ENCODE results near the gene ANKRD60. TPM values are rescaled to one million over a fixed set of nuclear protein-coding genes. Genes with fewer than 3 reads are reported as not detected.
A peak's percentile ranks its signal among the peaks of the same experiment; 100 is the strongest.

Gene ANKRD60
- polyA plus RNA-seq, 4 donors, result not detected

DNA sequence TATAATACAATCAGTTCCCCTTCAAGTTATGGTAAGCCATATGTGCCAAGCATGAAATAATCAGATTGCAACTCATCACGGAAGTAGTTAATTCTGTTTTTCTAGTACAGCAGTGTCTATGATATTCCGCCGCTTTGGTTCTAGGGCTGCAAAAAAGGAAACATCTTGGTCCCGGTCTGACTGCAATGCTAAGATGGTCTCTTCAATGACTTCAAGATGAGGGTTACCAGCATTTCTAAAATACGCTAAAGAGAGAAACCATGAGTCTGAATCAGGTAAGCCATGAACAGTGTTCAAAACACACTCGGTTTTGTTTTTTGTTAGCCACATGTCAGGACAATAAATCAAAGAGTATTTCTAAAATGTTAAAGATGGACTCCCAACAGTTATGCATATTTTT lies 3.2 kb upstream of the ANKRD60 start:
- no peak for FAIRE-seq
- DNase-seq, result peak in 1 of 2 donors; percentile 23
- Histone ChIP-seq H3K4me3 (ENCODE audit: low read depth in 1 of 3, low read length in 3 of 3) (no peak overlapping the region), H3K9me3 (ENCODE audit: control insufficient read depth in 2 of 2, insufficient read depth in 1 of 2, low read depth in 1 of 2, low read length in 1 of 2) (peaks cover 0 to 7% of the 10 kb centered on the region in 2 donors), H3K27ac (ENCODE audit: low read depth in 1 of 3, low read length in 2 of 3) (no peak overlapping the region), H3K27me3 (ENCODE audit: control insufficient read depth in 3 of 3, insufficient read depth in 3 of 3, low read length in 3 of 3) (peaks cover 0 to 33% (median 23%) of the 10 kb centered on the region in 3 donors), H3K36me3 (ENCODE audit: control insufficient read depth in 3 of 3, insufficient read depth in 2 of 3, low read depth in 1 of 3, low read length in 3 of 3) (peaks cover 0 to 11% (median 0%) of the 10 kb centered on the region in 3 donors), H3K4me1 (ENCODE audit: control insufficient read depth in 3 of 3, insufficient read depth in 2 of 3, low read depth in 1 of 3, low read length in 2 of 3) (no peaks in the 10 kb centered on the region)
- WGBS, 3 donors, result 75 to 88% (median 81%) methylated on average over 6 of the region's 6 CpGs

DNA sequence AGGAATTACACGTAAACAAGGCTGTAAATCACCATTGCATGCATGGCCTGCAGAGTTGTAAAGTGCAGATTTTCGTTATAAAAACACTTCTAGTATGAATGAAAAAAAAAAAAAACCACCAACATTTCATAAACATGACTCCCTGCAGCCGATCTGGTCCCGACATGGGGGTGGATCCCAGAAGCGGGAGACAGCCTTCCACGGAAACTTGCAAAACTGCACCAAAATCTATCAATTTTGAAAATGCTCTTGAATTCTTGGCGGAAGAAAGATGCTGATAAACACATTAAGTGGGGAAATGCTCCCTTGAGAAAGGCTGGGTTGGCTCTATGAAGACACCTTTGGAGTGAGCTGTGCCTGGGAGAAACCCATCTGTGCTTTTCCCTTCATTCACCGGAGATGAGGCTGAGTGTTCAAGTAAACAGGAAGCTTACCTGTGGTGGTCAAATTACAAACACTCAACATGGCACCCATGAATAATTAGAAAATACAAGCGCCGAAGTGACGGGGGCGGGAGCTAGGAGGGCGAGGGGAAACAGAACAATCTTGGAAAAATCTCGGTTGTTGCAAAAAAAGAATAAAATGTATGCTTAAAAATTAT lies 845 bp upstream of the ANKRD60 start:
- Histone ChIP-seq H3K9me3 (ENCODE audit: control insufficient read depth in 2 of 2, insufficient read depth in 1 of 2, low read depth in 1 of 2, low read length in 1 of 2) (peaks cover 0 to 7% of the 10 kb centered on the region in 2 donors), H3K27me3 (ENCODE audit: control insufficient read depth in 3 of 3, insufficient read depth in 3 of 3, low read length in 3 of 3) (peaks cover 3 to 48% (median 27%) of the 10 kb centered on the region in 3 donors), H3K4me1 (ENCODE audit: control insufficient read depth in 3 of 3, insufficient read depth in 2 of 3, low read depth in 1 of 3, low read length in 2 of 3) (no peaks in the 10 kb centered on the region), H3K4me3 (ENCODE audit: low read depth in 1 of 3, low read length in 3 of 3) (no peak overlapping the region), H3K27ac (ENCODE audit: low read depth in 1 of 3, low read length in 2 of 3) (no peak overlapping the region), H3K36me3 (ENCODE audit: control insufficient read depth in 3 of 3, insufficient read depth in 2 of 3, low read depth in 1 of 3, low read length in 3 of 3) (peaks cover 0 to 6% (median 0%) of the 10 kb centered on the region in 3 donors)
- DNase-seq, result no peak
- 59 to 66% (median 63%) methylated on average over 14 of the region's 14 CpGs for WGBS, 3 donors
- FAIRE-seq, result no peak

DNA sequence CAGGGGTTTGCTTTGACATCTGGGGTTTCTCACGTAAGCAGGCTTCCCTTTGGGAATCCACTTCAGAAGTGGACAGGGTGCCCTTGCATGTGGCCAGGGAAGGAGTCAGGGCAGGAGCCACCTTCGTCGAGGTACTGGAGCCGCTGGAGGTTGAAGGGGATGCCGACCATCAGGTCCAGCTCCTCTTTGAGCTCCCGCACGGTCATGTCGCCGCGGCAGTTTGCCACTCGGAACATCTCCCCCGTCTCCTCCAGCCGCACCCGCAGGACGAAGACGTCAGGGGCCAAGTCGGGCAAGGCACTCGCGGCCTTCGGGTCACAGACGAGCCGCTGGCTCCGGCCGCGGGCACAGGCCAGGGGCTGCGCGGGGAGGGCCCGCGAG lies 360 bp downstream of the ANKRD60 start:
- peak in 1 of 2 donors; percentile 33 for DNase-seq
- no peak for FAIRE-seq
- 9 to 13% (median 12%) methylated on average over 19 to 29 of the region's 29 CpGs for WGBS, 3 donors
- Histone ChIP-seq H3K27me3 (ENCODE audit: control insufficient read depth in 3 of 3, insufficient read depth in 3 of 3, low read length in 3 of 3) (peaks cover 3 to 50% (median 30%) of the 10 kb centered on the region in 3 donors), H3K4me3 (ENCODE audit: low read depth in 1 of 3, low read length in 3 of 3) (no peak overlapping the region), H3K36me3 (ENCODE audit: control insufficient read depth in 3 of 3, insufficient read depth in 2 of 3, low read depth in 1 of 3, low read length in 3 of 3) (peaks cover 0 to 4% (median 0%) of the 10 kb centered on the region in 3 donors), H3K4me1 (ENCODE audit: control insufficient read depth in 3 of 3, insufficient read depth in 2 of 3, low read depth in 1 of 3, low read length in 2 of 3) (no peaks in the 10 kb centered on the region), H3K27ac (ENCODE audit: low read depth in 1 of 3, low read length in 2 of 3) (no peak overlapping the region), H3K9me3 (ENCODE audit: control insufficient read depth in 2 of 2, insufficient read depth in 1 of 2, low read depth in 1 of 2, low read length in 1 of 2) (peaks cover 0 to 7% of the 10 kb centered on the region in 2 donors)

DNA sequence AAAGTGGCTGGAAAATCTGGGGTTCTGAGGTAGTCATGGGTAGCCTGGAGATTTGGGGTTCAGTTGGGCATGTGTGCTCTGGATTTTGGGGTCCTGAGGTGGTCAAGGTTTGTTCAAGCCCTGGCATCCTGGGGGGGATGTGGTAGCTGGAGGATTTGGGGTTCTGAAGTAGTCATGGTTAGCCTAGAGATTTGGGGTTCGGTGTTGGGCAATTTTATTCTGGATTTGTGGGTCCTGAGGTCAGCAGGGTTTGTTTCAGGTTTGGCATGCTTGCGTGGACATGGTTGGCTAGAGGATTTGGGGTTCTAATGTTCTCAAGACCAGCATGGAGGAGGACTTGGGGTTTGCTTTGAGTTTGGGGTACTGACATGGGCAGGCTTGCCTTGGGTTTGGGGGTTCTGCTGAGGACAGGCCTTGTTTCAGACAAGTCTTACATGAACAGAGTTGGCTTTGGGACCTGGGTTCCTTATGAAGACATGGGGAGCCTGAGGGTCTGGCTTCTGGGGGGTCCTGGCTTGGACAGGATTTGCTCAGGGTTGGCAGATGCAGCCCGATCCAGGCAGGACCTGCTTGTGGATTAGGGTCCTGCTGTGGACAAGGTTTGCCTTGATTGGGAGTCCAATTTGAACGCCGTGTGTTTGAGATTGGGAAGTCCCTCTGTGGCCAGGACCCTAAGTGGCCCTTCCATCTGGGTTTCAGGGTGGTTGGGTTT lies 906 bp downstream of the ANKRD60 start:
- peaks cover 0 to 7% of the 10 kb centered on the region in 2 donors for H3K9me3 ChIP-seq (ENCODE audit: control insufficient read depth in 2 of 2, insufficient read depth in 1 of 2, low read depth in 1 of 2, low read length in 1 of 2)
- H3K4me3 ChIP-seq (ENCODE audit: low read depth in 1 of 3, low read length in 3 of 3), result no peak overlapping the region
- no peaks in the 10 kb centered on the region for H3K4me1 ChIP-seq (ENCODE audit: control insufficient read depth in 3 of 3, insufficient read depth in 2 of 3, low read depth in 1 of 3, low read length in 2 of 3)
- 90 to 99% (median 90%) methylated on average over 5 of the region's 5 CpGs for whole genome bisulfite sequencing, 3 donors
- H3K27ac ChIP-seq (ENCODE audit: low read depth in 1 of 3, low read length in 2 of 3), result no peak overlapping the region
- H3K36me3 ChIP-seq (ENCODE audit: control insufficient read depth in 3 of 3, insufficient read depth in 2 of 3, low read depth in 1 of 3, low read length in 3 of 3), result peaks cover 0 to 3% (median 0%) of the 10 kb centered on the region in 3 donors
- peaks cover 3 to 50% (median 30%) of the 10 kb centered on the region in 3 donors for H3K27me3 ChIP-seq (ENCODE audit: control insufficient read depth in 3 of 3, insufficient read depth in 3 of 3, low read length in 3 of 3)
- FAIRE-seq (no peak), DNase-seq (no peak)

DNA sequence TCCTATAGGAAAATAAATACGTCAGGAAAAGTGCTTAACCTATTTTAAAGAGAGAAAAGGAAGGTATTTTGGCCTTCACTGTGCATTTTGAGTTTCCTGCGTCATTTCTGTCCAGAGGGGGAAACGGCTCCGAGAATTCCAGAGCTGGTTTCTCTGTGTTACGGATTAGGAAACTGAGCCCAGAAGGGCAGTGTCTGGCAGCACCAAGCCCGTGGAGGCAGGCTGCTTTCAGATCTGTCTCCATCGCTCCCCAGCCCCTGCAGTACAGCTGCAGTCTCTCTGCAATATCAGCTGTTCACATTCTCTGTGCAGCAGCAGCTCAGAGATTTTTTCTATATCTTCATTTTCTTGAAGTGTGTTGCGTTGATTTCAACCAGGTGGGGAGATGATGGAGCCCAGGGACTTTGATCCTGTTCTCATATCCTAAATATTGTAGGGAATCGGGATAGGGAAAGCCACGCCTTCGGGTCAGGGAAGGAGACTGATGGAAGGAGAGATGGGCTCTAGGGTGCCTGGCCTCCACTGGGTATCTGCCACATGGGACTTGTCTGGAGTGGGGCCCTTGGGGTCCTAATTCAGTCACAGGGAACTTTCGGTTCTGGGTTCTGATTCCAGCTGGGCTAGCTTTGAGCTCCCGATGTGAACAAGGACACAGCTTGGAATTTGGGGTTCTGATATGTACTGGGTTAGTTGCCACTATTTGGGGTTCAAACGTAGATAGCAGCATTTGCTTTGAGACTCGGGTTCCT lies 2.8 kb downstream of the ANKRD60 start:
- Histone ChIP-seq H3K4me1 (ENCODE audit: control insufficient read depth in 3 of 3, insufficient read depth in 2 of 3, low read depth in 1 of 3, low read length in 2 of 3) (no peaks in the 10 kb centered on the region), H3K36me3 (ENCODE audit: control insufficient read depth in 3 of 3, insufficient read depth in 2 of 3, low read depth in 1 of 3, low read length in 3 of 3) (no peaks in the 10 kb centered on the region), H3K4me3 (ENCODE audit: low read depth in 1 of 3, low read length in 3 of 3) (no peak overlapping the region), H3K27me3 (ENCODE audit: control insufficient read depth in 3 of 3, insufficient read depth in 3 of 3, low read length in 3 of 3) (peaks cover 3 to 50% (median 36%) of the 10 kb centered on the region in 3 donors), H3K27ac (ENCODE audit: low read depth in 1 of 3, low read length in 2 of 3) (no peak overlapping the region), H3K9me3 (ENCODE audit: control insufficient read depth in 2 of 2, insufficient read depth in 1 of 2, low read depth in 1 of 2, low read length in 1 of 2) (peaks cover 0 to 7% of the 10 kb centered on the region in 2 donors)
- 65 to 67% (median 66%) methylated on average over 15 of the region's 15 CpGs for WGBS, 3 donors
- no peak for DNase-seq
- no peak for FAIRE-seq

DNA sequence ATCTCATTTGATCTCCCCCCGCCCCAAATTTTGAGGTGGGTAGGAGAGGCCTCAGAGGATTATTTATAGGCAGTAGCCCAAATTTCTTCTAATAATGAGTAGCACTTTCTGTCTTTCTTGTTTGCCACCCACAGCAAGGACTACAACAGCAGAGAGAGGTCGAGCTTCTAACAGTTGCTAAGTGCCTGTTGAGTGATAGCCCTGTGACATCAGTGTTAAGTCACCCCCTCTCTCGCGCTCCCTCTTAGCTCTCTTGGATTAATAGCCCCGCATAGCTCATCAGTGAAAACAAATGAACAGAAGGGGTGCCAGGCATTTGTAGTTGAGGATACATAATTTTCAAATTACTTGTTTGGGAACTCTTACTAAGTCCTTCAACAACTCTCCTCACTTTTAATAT lies 3.5 kb downstream of the ANKRD60 start:
- Histone ChIP-seq H3K36me3 (ENCODE audit: control insufficient read depth in 3 of 3, insufficient read depth in 2 of 3, low read depth in 1 of 3, low read length in 3 of 3) (no peaks in the 10 kb centered on the region), H3K4me3 (ENCODE audit: low read depth in 1 of 3, low read length in 3 of 3) (no peak overlapping the region), H3K27me3 (ENCODE audit: control insufficient read depth in 3 of 3, insufficient read depth in 3 of 3, low read length in 3 of 3) (peaks cover 3 to 47% (median 36%) of the 10 kb centered on the region in 3 donors), H3K9me3 (ENCODE audit: control insufficient read depth in 2 of 2, insufficient read depth in 1 of 2, low read depth in 1 of 2, low read length in 1 of 2) (peaks cover 0 to 7% of the 10 kb centered on the region in 2 donors), H3K4me1 (ENCODE audit: control insufficient read depth in 3 of 3, insufficient read depth in 2 of 3, low read depth in 1 of 3, low read length in 2 of 3) (no peaks in the 10 kb centered on the region), H3K27ac (ENCODE audit: low read depth in 1 of 3, low read length in 2 of 3) (no peak overlapping the region)
- FAIRE-seq, result no peak
- WGBS, 3 donors, result 56 to 58% (median 57%) methylated on average over 5 of the region's 5 CpGs
- no peak for DNase-seq

DNA sequence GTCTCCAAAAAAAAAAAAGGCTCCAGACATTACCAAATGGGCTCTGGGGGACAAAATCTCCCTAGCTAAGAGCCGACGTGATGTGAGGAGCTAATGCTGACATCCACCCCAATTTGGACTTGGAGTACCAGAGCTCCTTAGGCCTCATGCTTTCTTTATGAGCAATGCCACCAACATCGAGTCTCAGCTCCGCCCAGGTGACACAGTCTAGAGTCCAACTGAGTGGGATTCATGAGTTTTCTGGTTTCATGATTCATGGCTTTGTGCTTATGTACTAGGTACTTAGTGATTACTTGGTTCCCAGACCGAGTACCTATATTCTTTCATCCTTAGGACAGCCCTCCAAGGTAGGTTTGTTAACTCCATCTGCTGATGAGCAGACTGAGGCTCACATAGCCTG lies 4.4 kb downstream of the ANKRD60 start:
- H3K4me3 ChIP-seq (ENCODE audit: low read depth in 1 of 3, low read length in 3 of 3), result no peak overlapping the region
- no peaks in the 10 kb centered on the region for H3K4me1 ChIP-seq (ENCODE audit: control insufficient read depth in 3 of 3, insufficient read depth in 2 of 3, low read depth in 1 of 3, low read length in 2 of 3)
- 50 to 71% (median 58%) methylated on average over 5 of the region's 5 CpGs for WGBS, 3 donors
- H3K9me3 ChIP-seq (ENCODE audit: control insufficient read depth in 2 of 2, insufficient read depth in 1 of 2, low read depth in 1 of 2, low read length in 1 of 2), result peaks cover 0 to 8% of the 10 kb centered on the region in 2 donors
- no peaks in the 10 kb centered on the region for H3K36me3 ChIP-seq (ENCODE audit: control insufficient read depth in 3 of 3, insufficient read depth in 2 of 3, low read depth in 1 of 3, low read length in 3 of 3)
- FAIRE-seq (no peak), DNase-seq (peak; percentile 18 to 41)
- H3K27me3 ChIP-seq (ENCODE audit: control insufficient read depth in 3 of 3, insufficient read depth in 3 of 3, low read length in 3 of 3), result peaks cover 3 to 41% (median 32%) of the 10 kb centered on the region in 3 donors
- H3K27ac ChIP-seq (ENCODE audit: low read depth in 1 of 3, low read length in 2 of 3), result no peak overlapping the region

DNA sequence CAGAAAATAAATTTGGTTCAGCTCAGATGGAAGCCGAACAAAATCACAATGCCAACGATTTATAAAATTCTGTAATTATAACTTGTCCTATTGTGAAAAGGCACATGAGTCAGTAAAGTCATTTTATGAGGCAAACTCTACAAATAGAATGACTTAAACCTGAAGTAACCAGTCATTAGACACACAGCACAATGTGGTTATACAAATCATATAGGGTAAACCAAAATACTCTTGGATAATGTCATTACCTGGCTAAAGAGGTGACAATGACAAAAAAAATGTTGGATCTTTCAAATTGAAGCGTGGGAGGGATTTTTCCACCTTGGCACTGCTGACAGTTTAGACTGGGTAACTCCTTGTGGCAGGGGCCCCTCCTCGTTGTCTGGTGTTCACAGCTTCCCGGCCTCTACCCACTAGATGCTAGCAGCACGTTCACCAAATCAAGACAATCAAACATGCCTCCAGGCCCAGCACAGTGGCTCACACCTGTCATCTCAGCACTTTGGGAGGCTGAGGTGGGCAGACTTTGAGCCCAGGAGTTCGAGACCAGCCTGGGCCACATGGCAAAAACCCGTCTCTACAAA lies 5.0 kb downstream of the ANKRD60 start:
- H3K36me3 ChIP-seq (ENCODE audit: control insufficient read depth in 3 of 3, insufficient read depth in 2 of 3, low read depth in 1 of 3, low read length in 3 of 3), result no peaks in the 10 kb centered on the region
- WGBS, 3 donors, result 73 to 82% (median 78%) methylated on average over 8 of the region's 8 CpGs
- FAIRE-seq (no peak), DNase-seq (no peak)
- H3K4me1 ChIP-seq (ENCODE audit: control insufficient read depth in 3 of 3, insufficient read depth in 2 of 3, low read depth in 1 of 3, low read length in 2 of 3), result no peaks in the 10 kb centered on the region
- peaks cover 0 to 14% of the 10 kb centered on the region in 2 donors for H3K9me3 ChIP-seq (ENCODE audit: control insufficient read depth in 2 of 2, insufficient read depth in 1 of 2, low read depth in 1 of 2, low read length in 1 of 2)
- no peak overlapping the region for H3K4me3 ChIP-seq (ENCODE audit: low read depth in 1 of 3, low read length in 3 of 3)
- H3K27me3 ChIP-seq (ENCODE audit: control insufficient read depth in 3 of 3, insufficient read depth in 3 of 3, low read length in 3 of 3), result peaks cover 3 to 39% (median 35%) of the 10 kb centered on the region in 3 donors
- no peak overlapping the region for H3K27ac ChIP-seq (ENCODE audit: low read depth in 1 of 3, low read length in 2 of 3)
